Cerebellar cortex (tissue), 1 donor: ENCODE results near the gene CYFIP1.

Source experiments
- DNase-seq: peaks from one replicate; pipeline ENCODE4 v3.0.0-alpha.2; 2015; ENCODE audit warnings: low spot score

The CYFIP1 gene

DNA sequence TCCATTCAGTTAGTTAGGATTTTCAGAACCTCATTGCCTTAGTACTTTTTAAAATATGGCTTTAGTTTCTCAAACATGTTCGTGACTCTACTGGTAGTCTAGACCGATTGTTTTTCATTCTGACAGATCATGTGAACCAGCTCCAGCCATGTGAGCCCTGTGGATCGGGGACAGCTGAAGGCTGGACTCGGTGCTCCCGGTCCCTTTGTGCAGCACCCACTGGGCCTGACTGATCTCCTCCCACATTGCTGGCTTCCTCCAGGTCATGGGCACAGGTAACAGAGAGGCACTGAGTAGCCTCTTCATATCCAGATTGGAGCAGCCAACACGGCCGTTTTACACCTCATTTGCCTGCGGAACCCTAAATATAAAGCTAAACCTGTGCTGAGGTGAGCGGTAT is 111.2 kb downstream of the CYFIP1 start:
- no peak for DNase-seq

DNA sequence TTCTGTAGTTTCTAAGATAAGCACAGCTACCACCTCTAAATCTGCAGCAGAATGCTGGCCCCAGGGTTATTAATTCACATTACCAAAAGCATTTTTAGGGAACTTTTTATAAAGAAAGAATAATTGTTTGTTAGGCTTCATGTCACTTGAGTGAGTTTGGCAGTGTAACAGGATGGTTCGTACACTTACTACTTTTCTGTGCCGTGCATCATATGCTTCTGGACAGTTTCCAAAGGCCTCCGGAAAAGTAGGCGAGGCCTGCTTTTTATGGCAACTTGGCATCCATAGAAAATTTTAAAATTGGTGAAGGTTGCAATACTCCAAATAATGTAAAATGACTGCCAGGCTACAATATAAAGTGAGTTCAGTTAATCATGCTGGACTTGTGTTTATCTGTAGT is 111.7 kb downstream of the CYFIP1 start:
- DNase-seq: no peak

DNA sequence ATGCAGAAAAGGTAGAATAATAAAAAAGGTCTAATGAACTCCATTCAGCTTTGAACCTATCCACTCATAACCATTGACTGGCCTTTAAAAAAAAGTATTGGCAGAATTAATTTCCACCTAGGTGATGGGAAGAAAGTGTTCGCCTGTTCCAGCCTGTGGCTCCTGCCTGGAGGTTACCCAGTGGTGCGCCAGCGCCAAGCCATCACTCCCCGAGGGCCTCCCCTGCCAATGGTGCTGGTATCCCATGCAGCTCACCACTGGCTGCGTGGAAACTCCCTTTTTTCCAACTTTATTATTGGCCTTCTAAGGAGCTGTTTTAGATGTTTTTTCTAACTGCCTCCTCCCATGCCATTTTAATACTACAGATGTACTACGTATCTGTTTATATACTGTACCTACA is 112.3 kb downstream of the CYFIP1 start:
- DNase-seq: no peak

DNA sequence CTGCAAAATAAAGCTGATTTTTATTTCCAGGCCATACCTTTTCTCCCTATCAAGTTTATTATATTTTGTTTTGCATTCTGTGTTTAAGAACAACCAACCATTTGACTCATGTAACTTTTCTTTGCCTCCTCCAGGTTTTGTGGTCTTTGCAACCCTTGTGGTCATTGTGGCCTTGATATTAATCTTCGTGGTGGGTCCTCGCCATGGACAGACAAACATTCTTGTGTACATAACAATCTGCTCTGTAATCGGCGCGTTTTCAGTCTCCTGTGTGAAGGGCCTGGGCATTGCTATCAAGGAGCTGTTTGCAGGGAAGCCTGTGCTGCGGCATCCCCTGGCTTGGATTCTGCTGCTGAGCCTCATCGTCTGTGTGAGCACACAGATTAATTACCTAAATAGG is 114.1 kb downstream of the CYFIP1 start:
- DNase-seq: no peak

DNA sequence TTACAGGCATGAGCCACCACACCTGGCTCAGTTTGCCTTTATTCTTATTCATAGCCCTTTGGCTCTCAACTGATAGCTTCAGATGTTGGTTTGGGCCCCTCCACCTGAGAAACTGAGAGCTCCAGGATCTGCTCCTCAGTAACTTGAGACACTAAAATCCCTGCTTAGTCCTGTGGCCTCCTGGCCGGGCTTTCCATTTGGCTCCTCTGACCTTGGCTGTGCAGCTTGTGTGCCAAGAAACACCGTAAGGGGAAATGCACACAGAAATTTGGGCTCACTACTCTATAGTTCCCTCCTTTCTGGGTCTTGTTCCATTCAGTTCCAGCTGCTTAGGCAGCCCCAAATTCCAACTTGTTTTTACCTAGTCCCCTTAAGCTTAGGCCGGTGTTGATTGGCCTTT is 116.8 kb downstream of the CYFIP1 start:
- no peak for DNase-seq

DNA sequence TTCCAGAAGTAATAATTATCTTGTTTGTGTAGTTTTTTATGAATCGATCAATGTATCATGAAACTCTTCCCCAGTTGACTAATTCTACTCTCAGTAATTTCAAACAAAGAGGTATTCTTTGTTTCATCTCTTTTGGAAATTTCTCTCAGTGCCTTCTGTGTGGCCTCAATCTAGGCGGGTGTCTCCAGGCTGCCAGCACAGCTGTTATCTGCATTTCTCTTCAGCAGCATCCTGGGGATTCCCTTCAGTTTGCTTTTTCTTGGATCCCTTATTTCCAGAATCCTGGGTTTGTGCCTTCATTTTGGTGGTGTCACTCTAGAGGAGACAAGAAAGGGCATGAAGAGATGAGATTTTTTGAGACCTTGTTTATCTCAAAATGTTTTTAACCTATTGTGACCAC is 119.0 kb downstream of the CYFIP1 start:
- DNase-seq: no peak

DNA sequence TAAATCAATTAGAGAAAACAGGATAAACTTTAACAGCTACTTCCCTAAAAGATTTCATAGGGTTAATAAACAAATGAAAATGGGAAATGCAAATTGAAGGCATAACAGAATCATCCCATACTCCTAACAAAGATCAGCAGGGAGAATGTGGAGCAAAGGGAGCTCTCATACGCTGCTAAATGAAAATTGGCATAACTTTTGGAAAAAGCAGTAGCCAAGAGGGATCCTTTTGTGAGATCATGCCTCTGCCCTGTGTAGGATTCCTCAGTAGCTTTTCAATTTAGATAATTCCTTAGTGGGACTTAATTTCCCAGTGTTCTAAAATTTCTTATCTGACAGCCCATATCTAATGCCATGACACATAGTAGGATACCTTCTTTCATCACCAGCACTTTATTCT is 123.5 kb downstream of the CYFIP1 start:
- DNase-seq: no peak

DNA sequence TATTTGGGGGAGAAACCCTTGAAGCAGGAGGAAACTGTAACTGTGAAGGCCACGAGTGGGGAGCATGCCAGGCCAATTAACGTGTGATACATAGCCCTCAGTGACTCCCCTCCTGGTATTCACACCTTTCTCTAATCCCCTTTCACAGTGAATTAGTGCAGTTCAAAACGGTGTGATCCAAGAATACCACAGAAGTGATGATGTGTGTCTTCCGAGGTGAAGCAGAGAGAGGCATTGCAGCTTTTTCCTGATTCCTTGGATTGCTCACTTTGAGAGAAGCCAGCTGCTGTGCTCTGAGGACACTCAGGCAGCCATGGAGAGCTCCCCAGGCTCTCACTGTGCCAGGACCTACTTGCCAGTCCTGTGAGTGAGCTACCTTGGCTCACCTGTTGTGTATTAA is 124.4 kb downstream of the CYFIP1 start:
- DNase-seq: no peak

DNA sequence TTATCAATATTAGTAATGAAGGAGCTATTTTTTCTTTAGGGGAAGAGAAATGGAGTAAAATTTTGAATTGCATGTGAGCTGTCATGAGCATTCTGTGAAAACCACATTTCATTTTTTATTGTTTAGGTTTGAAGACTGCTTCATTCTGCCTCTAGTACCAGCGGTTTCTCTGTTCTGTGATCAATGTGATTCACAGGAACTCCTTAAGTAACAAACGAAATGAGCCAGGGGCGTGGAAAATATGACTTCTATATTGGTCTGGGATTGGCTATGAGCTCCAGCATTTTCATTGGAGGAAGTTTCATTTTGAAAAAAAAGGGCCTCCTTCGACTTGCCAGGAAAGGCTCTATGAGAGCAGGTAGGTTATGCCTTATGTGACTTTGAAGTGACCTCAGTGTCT is 128.7 kb downstream of the CYFIP1 start:
- no peak for DNase-seq

DNA sequence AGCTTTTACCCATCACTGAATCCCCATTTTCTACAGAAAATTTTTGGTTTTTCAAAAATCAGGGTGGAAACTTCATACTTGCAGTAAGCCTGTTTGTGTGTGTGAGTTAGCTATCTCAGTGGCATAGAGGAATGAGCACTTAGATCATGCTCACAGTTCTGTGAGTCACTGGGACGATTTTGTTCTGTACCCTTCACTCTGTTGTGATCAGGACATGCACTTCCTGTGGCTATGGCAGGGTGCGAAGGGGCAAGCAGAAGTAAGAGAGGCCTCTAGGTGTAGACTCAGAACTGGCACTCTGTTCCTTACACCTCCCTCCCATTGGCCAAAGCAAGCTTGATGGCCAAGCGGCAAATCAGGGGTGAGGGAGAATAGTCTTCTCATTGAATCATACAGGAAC is 130.1 kb downstream of the CYFIP1 start:
- DNase-seq: no peak

DNA sequence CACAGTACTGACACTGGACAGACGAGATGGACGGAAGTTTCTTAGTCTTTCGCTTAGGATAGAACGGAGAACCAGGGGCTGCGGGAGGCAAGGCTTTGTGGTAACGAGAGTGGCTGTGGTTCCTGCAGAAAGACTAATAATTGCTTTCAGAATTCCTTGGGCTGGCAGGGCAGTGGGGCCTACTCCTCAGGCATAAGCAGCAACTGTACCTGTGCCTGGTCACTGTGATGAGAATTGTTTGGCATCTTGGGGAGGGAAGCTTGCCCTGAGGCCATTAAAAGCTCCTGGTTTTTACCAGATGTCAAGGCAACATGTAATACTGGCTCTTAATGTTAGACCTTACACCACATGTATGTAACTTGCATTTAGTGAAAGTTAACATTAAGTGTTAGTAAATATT is 134.1 kb downstream of the CYFIP1 start:
- DNase-seq: no peak

DNA sequence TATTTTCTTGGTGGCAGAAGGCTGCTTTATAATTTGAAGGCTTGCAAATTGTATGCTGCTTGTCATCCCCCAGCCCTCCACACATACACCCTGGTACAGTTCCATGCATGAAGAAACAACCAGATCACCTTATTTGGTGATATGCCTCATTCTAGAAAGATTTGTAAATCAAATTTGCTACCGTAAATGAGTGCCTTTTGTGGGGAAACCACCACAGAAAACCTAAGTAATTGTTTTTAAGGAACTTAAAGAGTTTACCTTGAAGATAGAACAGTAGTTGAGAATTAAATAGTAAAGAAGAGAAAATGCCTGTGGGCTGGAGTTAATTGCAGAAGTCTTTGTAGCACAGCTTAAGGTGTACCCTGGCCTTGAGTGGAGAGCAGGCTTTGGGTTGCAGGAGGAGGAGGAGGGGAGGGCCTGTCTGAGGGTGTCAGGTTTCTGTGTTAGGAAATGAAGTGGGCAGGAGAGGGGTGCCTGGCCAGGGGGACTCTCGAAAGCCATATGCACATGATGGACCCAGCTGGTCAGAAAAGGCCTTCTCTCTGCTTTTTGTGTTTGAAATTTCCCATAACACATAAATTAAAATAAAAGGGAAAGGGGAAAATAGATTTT is 134.8 kb downstream of the CYFIP1 start:
- no peak for DNase-seq

DNA sequence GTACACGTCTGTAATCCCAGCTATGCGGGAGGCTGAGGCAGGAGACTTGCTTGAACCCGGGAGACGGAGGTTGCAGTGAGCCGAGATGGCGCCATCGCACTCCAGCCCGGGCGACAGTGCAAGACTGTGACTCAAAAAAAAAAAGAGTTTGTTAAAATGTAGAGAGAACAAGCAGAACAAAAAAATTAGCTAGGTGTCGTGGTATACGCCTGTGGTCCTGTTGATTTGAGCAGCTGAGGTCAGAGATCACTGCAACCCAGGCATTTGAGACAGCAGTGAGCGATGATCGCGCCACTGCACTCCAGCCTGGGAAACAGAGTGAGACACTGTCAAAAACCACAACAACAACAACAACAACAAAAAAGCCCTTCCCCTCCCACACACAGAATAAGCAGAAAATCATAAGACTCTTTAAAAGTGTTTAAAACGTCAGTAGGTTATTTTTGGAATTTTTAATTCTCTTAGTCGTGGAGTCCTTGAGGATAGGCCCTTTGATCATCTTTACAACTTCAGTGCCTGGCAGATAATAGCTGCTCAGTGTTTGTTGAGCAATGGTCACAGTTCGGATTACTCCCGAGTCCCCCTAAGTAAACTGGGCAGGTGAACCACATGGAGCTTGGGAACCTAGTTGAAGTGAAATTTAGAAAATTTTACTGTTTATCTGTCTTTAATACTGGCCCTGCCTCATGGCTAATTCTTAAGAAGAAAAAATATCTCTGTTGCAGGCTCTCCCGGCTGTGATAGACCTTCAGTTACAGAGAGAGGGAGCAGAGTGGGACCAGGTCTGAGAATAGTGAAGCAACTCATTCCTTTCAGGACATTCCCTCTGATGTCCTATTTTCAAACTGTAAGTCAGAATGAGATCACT is 135.5 kb downstream of the CYFIP1 start:
- DNase-seq: no peak

DNA sequence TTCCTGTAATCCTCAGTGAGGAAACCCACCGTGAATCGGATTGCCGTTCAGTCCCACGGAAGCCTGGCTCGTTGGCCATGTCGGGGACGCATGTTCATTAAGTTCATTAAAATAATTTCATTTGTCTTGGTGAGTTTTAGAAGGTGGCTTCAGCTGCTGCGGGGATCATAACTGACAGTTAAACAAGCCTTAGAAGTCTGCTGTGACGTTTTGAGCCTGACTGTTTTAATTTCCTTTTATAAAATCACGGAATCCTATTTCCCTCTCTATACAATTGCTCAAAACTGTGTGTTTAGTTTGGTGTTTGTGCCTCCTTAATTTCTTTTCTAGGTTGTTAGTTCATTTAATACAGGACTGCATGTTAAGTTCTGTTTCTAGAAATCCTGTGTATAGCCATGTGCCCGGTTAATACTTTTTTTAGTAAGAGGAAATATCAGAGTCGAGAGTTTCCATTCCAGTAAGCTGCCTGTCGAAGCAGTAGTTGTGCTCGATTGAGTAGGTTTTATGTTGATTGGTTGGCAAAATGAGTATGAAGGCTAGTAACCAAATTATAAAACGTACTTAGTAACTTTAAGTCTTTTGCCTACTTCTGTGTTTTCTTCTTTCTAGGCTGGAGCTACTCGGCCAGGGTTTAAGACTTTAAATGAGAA is 141.0 kb downstream of the CYFIP1 start:
- DNase-seq: peak; percentile 9

DNA sequence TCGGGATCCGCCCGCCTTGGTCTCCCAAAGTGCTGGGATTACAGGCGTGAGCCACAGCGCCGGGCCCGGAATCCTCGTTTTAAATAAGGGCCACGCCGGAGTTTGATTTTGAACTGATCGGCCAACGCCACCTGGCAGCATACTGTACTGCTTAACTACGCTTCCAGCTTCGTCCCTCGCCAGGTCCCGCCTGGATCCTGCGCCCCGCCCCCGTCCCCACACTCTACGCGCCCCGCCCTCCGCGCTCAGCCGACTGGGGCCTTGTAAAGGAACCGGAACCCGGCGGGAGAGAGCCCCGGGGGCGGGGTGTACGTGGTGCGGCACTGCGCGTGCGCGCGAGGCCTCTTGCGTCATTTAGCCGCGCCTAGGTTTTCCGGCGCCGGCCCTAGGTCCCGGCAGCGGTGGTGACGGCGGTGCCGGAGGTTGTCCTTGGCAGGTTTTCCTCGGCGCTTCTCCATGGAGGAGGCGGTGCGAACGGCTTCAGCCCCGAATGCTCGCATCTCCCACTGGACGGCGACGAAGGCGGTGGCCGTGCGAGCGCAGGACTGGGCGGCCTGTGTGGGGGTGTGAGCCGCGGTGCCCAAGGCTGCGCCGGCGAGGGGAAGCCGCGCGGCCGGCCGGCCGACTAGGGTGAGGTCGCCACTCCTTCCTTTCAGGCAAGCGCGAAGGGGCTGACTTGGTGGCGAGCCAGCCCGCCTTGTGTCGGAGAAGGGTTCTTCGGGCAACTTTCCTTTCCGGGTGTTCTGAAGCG is 141.7 kb downstream of the CYFIP1 start, which contains the start of gene NIPA2:
Gene NIPA2 (plus strand): TSS at position 375 of the 751 bp plus-strand sequence. CDS start 13,066 bp downstream, outside the sequence.
- DNase-seq: peak; percentile 98

DNA sequence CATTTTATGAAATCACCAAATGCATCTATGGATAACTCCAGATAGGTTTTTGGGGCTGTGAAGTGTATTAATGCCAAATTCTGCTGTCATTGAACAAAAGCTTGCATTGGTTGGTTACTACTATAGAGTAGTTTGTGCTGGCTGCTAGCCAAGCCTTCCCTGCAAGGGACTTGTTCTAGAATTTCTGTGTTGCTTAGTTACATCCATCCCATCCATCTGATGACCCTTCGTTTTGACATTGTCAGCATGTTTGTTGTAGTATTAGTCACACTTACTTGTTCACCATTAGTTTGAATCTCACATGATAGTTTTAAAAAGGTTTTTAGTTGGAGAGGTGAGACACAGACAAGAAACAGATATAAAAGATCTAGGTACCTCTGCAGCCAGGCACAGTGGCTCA is 148.7 kb downstream of the CYFIP1 start:
- DNase-seq: no peak

DNA sequence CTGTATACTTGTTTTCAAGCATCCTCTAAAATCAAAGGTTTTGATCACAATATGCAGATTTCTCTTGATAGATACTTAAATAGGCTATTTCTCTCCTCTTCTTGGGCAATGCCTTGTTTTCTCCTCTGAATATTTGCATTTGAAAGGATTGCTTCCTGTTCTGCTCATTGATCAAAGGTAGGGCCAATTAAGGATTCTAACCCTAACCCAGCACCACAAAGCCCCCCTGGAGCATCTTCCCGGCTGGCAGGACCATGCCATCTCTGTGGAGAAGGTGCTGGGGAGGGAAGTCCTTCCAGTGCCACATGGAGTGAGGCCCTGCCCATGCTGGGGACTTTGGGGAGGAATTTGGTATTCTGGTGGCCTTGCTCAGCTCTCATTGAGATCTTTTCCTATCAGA is 153.0 kb downstream of the CYFIP1 start:
- DNase-seq: no peak

DNA sequence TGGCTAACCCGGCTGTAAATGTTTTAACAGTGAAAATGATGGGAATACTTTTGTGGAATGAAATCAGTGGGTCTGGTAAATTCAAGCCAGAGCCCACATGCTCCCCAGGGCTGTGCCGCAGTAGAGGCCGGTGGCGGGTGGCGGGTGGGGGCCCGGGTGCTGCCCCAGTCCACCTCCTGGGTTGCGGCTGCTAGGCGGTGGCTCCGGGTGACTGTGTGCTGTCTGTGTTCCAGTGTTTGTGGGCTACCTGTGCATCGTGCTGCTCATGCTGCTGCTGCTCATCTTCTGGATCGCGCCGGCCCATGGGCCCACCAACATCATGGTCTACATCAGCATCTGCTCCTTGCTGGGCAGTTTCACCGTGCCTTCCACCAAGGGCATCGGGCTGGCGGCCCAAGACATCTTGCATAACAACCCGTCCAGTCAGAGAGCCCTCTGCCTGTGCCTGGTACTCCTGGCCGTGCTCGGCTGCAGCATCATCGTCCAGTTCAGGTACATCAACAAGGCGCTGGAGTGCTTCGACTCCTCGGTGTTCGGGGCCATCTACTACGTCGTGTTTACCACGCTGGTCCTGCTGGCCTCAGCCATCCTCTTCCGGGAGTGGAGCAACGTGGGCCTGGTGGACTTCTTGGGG is 156.6 kb downstream of the CYFIP1 start:
- DNase-seq: no peak

DNA sequence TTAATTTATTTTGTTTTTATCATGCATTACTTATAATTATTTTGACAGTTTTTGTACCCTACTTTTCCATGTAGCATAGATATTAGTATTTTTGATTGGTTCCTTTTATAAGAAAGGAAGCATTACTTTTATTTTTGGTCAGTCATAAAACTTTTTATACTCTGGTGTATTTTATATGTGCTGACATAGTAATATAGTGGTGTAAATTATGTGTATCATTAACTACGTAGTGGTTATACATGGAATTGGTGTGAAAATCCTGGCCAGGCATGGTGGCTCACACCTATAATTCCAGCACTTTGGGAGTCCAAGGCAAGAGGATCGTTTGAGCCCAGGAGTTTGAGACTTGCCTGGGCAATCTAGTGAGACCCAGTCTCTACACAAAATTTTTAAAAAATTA is 160.5 kb downstream of the CYFIP1 start:
- DNase-seq: no peak
